B cell (primary cell): ENCODE data around the gene SCN4B. TPM values are rescaled to one million over a fixed set of nuclear protein-coding genes. Genes with fewer than 3 reads are reported as not detected.

ENCODE experiments used
- ATAC-seq: fragments of 200-7000 bp; cut with Tn5 transposase; one replicate; pipeline ENCODE4 v1.10.0; 2021; ENCODE audit warnings: low read depth, mild to moderate bottlenecking, moderate number of reproducible peaks, moderate library complexity
- CTCF ChIA-PET: fragments of 350-600 bp; sonication (Branson Sonifier 250); formaldehyde crosslinking; loops from one replicate; lab custom pipeline; 2021; ENCODE audit warnings: antibody characterized with exemption, inconsistent platforms; lab: Charles Lee
- POLR2A ChIA-PET: fragments of 350-600 bp; sonication (Branson Sonifier 250); formaldehyde crosslinking; loops from one replicate; lab custom pipeline; 2021; ENCODE audit warnings: antibody characterized with exemption; lab: Charles Lee
- DNase-seq: peaks from one replicate; pipeline ENCODE4 v3.0.0; 2013
- H2AFZ ChIP-seq: 2 replicates; pipeline ENCODE4 v1.6.1; 2012; ENCODE audit warnings: mild to moderate bottlenecking, low read depth, low read length; ENCODE audit not compliant: insufficient read depth, poor library complexity, severe bottlenecking
- H3K27ac ChIP-seq, 2 donors: 1 replicate in 1 of 2; 2 replicates in 1 of 2; pipeline ENCODE4 v1.5.1; 2012 to 2013; ENCODE audit warnings: low read length in 2 of 2, mild to moderate bottlenecking in 2 of 2, moderate library complexity in 1 of 2
- H3K27me3 ChIP-seq, 4 experiments: fragments of 200-600 bp in 1 of 4; sonication (generic) in 1 of 4; replicated peaks in 1 of 4; 1 replicate in 2 of 4; 2 replicates in 2 of 4; pipeline versions ENCODE4 v1.6.1 to v1.7.0; 2013 to 2016; ENCODE audit warnings: low read length in 3 of 4, mild to moderate bottlenecking in 2 of 4, mixed read lengths in 1 of 4, moderate library complexity in 1 of 4; ENCODE audit not compliant: insufficient read depth in 4 of 4, control insufficient read depth in 3 of 4; ENCODE audit errors: control extremely low read depth in 1 of 4
- H3K36me3 ChIP-seq, 2 experiments: replicated peaks in 1 of 2; 1 replicate in 1 of 2; 2 replicates in 1 of 2; pipeline versions ENCODE4 v1.6.1 to v1.7.1; 2013; ENCODE audit warnings: low read length in 1 of 2; ENCODE audit not compliant: insufficient read depth in 2 of 2, control insufficient read depth in 1 of 2; ENCODE audit errors: control extremely low read depth in 1 of 2, extremely low read depth in 1 of 2
- H3K4me1 ChIP-seq, 2 donors: fragments of 200-600 bp in 1 of 2; sonication (generic) in 1 of 2; 1 replicate in 1 of 2; 2 replicates in 1 of 2; pipeline versions ENCODE4 v1.5.1 to v1.6.1; 2013 to 2017; ENCODE audit warnings: low read length in 2 of 2; ENCODE audit not compliant: control insufficient read depth in 2 of 2, insufficient read depth in 2 of 2
- H3K4me2 ChIP-seq: replicated peaks from 2 replicates; pipeline ENCODE3; 2012; ENCODE audit warnings: mild to moderate bottlenecking, low read depth, low read length; ENCODE audit not compliant: poor library complexity, severe bottlenecking
- H3K4me3 ChIP-seq, 5 experiments: fragments of 200-600 bp in 1 of 5; sonication (generic) in 1 of 5; 1 replicate in 3 of 5; 2 replicates in 2 of 5; pipeline versions ENCODE4 v1.5.1 to v1.7.0; 2011 to 2016; ENCODE audit warnings: low read length in 4 of 5, mild to moderate bottlenecking in 4 of 5, low read depth in 2 of 5, control low read depth in 1 of 5, moderate library complexity in 1 of 5; ENCODE audit not compliant: insufficient read depth in 1 of 5; ENCODE audit errors: control extremely low read depth in 1 of 5, extremely low read depth in 1 of 5
- H3K79me2 ChIP-seq: fragments of 200-600 bp; sonication (generic); one replicate; pipeline ENCODE4 v1.6.0; 2016; ENCODE audit warnings: low read length; ENCODE audit not compliant: control insufficient read depth, insufficient read depth
- H3K9ac ChIP-seq: fragments of 200-600 bp; sonication (generic); 2 replicates; pipeline ENCODE4 v1.6.1; 2017; ENCODE audit warnings: mild to moderate bottlenecking, low read length, moderate library complexity
- H3K9me3 ChIP-seq, 3 donors: one replicate each; pipeline versions ENCODE4 v1.6.1 to v1.7.1; 2013; ENCODE audit warnings: low read length in 2 of 3; ENCODE audit not compliant: control insufficient read depth in 2 of 3, insufficient read depth in 1 of 3; ENCODE audit errors: control extremely low read depth in 1 of 3
- H4K20me1 ChIP-seq: 2 replicates; pipeline ENCODE4 v1.6.0; 2012; ENCODE audit warnings: mild to moderate bottlenecking, low read length; ENCODE audit not compliant: insufficient read depth, control insufficient read depth, poor library complexity, severe bottlenecking
- H3K27ac Mint-ChIP-seq: one replicate; pipeline ENCODE4 v1.8.0; 2021; ENCODE audit warnings: mixed read lengths
- H3K27me3 Mint-ChIP-seq: one replicate; pipeline ENCODE4 v1.8.0; 2021; ENCODE audit warnings: mixed read lengths
- H3K4me1 Mint-ChIP-seq: one replicate; pipeline ENCODE4 v1.8.0; 2021; ENCODE audit warnings: mixed read lengths
- H3K4me3 Mint-ChIP-seq: one replicate; pipeline ENCODE4 v1.8.0; 2021; ENCODE audit warnings: mixed read lengths
- H3K9me3 Mint-ChIP-seq: one replicate; pipeline ENCODE4 v1.8.0; 2022; ENCODE audit warnings: mixed read lengths; ENCODE audit not compliant: insufficient read depth
- CTCF ChIP-seq: fragments of 200-600 bp; IDR thresholded peaks from one replicate; pipeline ENCODE4 v1.8.0; 2022; ENCODE audit warnings: antibody characterized with exemption, mild to moderate bottlenecking
- EZH2 ChIP-seq: IDR thresholded peaks from 2 replicates; pipeline ENCODE4 v1.6.1; 2012; ENCODE audit warnings: borderline replicate concordance, low read depth, mild to moderate bottlenecking, moderate library complexity, low read length; ENCODE audit not compliant: insufficient read depth, poor library complexity, severe bottlenecking
- WGBS: methylation state at CpG from one replicate; pipeline ENCODE4 v1.1.5; 2013; ENCODE audit warnings: missing lambda C conversion rate; ENCODE audit not compliant: insufficient coverage; 5-methylcytosine and 5-hydroxymethylcytosine counted together
- intact Hi-C: fragments of 100-400 bp; cut with micrococcal nuclease; formaldehyde crosslinking; loops from one replicate; pipeline ENCODE4 v1.10.0; 2022
- polyA plus RNA-seq: library from polyadenylated mRNA; depleted of rRNA; stranded (reverse); fragments of >200 nt; gene quantifications from 2 replicates; pipeline ENCODE4 v1.2.3, GENCODE V29; 2012
- total RNA-seq, 2 donors: library from RNA; stranded (reverse); fragments of 120-200 nt in 1 of 2; gene quantifications; 1 replicate in 1 of 2; 2 replicates in 1 of 2; pipeline versions ENCODE4 v1.2.3 to v1.2.4, GENCODE V29; 2013 to 2022

The SCN4B gene
- total and polyA plus RNA-seq, 2 donors (not counting 1 experiment from before 2014, with no cell fraction given) = not detected

DNA sequence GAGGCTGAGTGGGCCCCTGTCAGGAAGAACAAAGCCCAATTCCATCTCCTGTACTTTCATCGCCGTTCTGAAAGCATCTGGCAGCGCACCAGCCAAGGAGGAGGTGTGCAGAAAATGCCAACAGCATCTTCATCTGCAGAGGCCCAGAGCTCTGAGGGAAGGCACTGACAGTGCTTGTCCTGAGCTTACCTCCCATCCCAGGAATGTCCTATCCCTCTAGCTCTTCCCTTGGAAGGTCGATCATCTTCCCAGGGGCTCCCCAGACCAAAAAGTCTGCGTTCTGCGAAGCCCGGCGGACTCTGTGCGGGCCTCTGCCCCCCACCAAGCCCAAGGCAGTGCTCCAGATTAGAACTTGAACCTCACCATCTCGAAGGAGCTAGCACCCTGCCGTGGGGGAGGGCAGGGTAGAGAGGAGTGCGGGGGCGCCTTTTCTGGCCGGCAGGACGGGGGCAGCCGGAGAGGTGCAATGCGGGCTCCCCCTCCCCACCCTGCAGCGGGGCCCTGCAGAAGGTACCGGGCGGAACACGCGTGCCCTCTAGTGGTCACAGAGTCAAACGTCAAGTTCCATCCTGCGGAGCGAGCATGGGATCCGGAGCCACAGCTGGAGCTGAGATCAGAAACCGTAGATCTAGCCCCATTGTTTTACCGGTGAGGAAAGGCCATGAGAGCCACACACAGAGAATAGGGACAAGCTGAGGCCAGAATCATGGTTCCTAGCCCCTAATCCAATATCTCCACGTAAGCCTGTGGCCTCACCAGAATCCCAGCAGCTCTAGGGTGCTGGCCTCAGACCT lies 18.8 kb upstream of the SCN4B start:
- POLR2A ChIA-PET = no interaction called here
- Histone ChIP-seq H3K4me1 (peaks cover 0 to 5% of the 10 kb centered on the region in 2 donors), H3K27ac (no peak overlapping the region), H2AFZ (peak overlapping the region; percentile 6), H3K27me3 (peaks cover 0 to 15% (median 1%) of the 10 kb centered on the region in 4 experiments), H3K9ac (no peak overlapping the region), H4K20me1 (no peaks in the 10 kb centered on the region), H3K4me3 (no peak overlapping the region), H3K36me3 (no peaks in the 10 kb centered on the region), H3K9me3 (no peaks in the 10 kb centered on the region), H3K4me2 (peak overlapping the region; percentile 43), H3K79me2 (no peaks in the 10 kb centered on the region)
- peak; percentile 96 for TF ChIP-seq CTCF
- no peak for TF ChIP-seq EZH2
- peak; percentile 88 for ATAC-seq
- CTCF ChIA-PET = interaction anchor here (0.6 to 8.8 kb wide), 41 partner anchors 9 to 849 kb away, joined by 3 to 96 read pairs (median 4); partner anchors contain the start of genes MPZL2 and MPZL3
- H3K27ac Mint-ChIP-seq = no peak overlapping the region
- peaks cover 3% of the 10 kb centered on the region for H3K4me1 Mint-ChIP-seq
- no peaks in the 10 kb centered on the region for H3K9me3 Mint-ChIP-seq
- peak; percentile 77 for DNase-seq
- 14% methylated on average over 28 of the region's 29 CpGs for WGBS
- no peak overlapping the region for H3K4me3 Mint-ChIP-seq
- peaks cover 46% of the 10 kb centered on the region for H3K27me3 Mint-ChIP-seq
- intact Hi-C loops = loop anchor here (1.0 kb wide), 2 partner anchors 26 to 327 kb away; no protein-coding TSS in a partner anchor

- Histone ChIP-seq H3K27me3 (peaks cover 0 to 13% (median 1%) of the 10 kb centered on the region in 4 experiments), H2AFZ (no peak overlapping the region), H3K9ac (no peak overlapping the region), H3K9me3 (no peaks in the 10 kb centered on the region), H3K4me2 (no peak overlapping the region), H4K20me1 (no peaks in the 10 kb centered on the region), H3K36me3 (no peaks in the 10 kb centered on the region), H3K4me3 (no peak overlapping the region), H3K79me2 (no peaks in the 10 kb centered on the region), H3K27ac (no peak overlapping the region), H3K4me1 (peaks cover 0 to 5% of the 10 kb centered on the region in 2 donors)
- no peak for DNase-seq
- Mint-ChIP-seq H3K27ac (no peak overlapping the region), H3K4me3 (no peak overlapping the region), H3K9me3 (no peaks in the 10 kb centered on the region), H3K27me3 (peaks cover 43% of the 10 kb centered on the region), H3K4me1 (peaks cover 3% of the 10 kb centered on the region)
- TF ChIP-seq CTCF (no peak), EZH2 (no peak)
- ChIA-PET POLR2A (no interaction called here), CTCF (interaction anchor here (0.7 to 8.8 kb wide), 27 partner anchors 8 to 745 kb away, joined by 3 to 96 read pairs (median 5); partner anchors contain the start of genes MPZL2 and MPZL3)
- intact Hi-C loops = loop anchor here (1.0 kb wide), 2 partner anchors 26 to 327 kb away; no protein-coding TSS in a partner anchor
- 90% methylated on average over 6 of the region's 8 CpGs for WGBS
- no peak for ATAC-seq
Observed at GRCh38 chr11:118170882-118171268, 18.3 kb upstream of the SCN4B start.
